Measurements from ENCODE around the gene ID3. TPM values are rescaled to one million over a fixed set of nuclear protein-coding genes. Genes with fewer than 3 reads are reported as not detected.

The ID3 gene
- total RNA-seq, 1 experiment from 2014 or later = 119 TPM

- Histone ChIP-seq H2BK15ac (ENCODE audit: low read depth, low read length) (no peak overlapping the region), H3K27me3 (ENCODE audit: insufficient read depth, low read length) (no peaks in the 10 kb centered on the region), H4K5ac (ENCODE audit: insufficient read length, low read depth, low read length) (no peak overlapping the region), H3K23me2 (ENCODE audit: insufficient read length, low read depth, low read length, poor library complexity, severe bottlenecking) (peaks cover 8% of the 10 kb centered on the region), H3K4ac (ENCODE audit: low read depth, low read length) (no peak overlapping the region), H3K4me1 (ENCODE audit: insufficient read depth, low read length) (peaks cover 9% of the 10 kb centered on the region; the same call in 1 of the 2 replicates), H2AK5ac (ENCODE audit: insufficient read length, low read length) (no peak overlapping the region), H3K9me3 (ENCODE audit: control insufficient read depth, low read depth, low read length) (no peaks in the 10 kb centered on the region), H3K79me1 (ENCODE audit: insufficient read depth, low read depth, low read length, poor library complexity, severe bottlenecking) (no peaks in the 10 kb centered on the region), H3K14ac (ENCODE audit: insufficient read depth, low read length) (no peak overlapping the region), H4K8ac (replicated peaks; ENCODE audit: insufficient read length, low read depth, low read length) (no peak overlapping the region), H3K79me2 (ENCODE audit: insufficient read depth, low read length) (no peaks in the 10 kb centered on the region), H4K20me1 (ENCODE audit: control insufficient read depth, insufficient read depth, insufficient read length) (no peaks in the 10 kb centered on the region), H3K4me2 (ENCODE audit: insufficient read depth, insufficient read length, low read length) (no peak overlapping the region), H4K91ac (ENCODE audit: insufficient read length, low read depth, low read length) (no peak overlapping the region), H2BK20ac (ENCODE audit: low read depth, low read length, poor library complexity, severe bottlenecking) (no peak overlapping the region), H2BK12ac (ENCODE audit: insufficient read length, low read depth, low read length) (no peak overlapping the region), H3K27ac (ENCODE audit: insufficient read length, low read depth, low read length) (no peak overlapping the region), H2AFZ (ENCODE audit: low read length) (no peak overlapping the region), H2BK5ac (ENCODE audit: insufficient read length, low read length) (no peak overlapping the region), H3K23ac (ENCODE audit: insufficient read length, low read depth, low read length) (no peak overlapping the region), H3K18ac (ENCODE audit: insufficient read length, low read depth, low read length) (no peak overlapping the region), H2BK120ac (ENCODE audit: low read depth, low read length, poor library complexity, severe bottlenecking) (no peak overlapping the region), H3K9ac (ENCODE audit: extremely low read depth, insufficient read length, low read length) (no peak overlapping the region), H3K56ac (ENCODE audit: insufficient read length, low read depth, low read length) (no peak overlapping the region), H3T11ph (ENCODE audit: low read length) (no peak overlapping the region)
- H3K4me3 Mint-ChIP-seq = no peak overlapping the region; a peak in 1 of 5 replicates
- H3K27ac Mint-ChIP-seq = peak overlapping the region in 1 of 3 experiments; percentile 50; a peak in 1 of 7 replicates
- DNase-seq = no peak
- H3K9me3 Mint-ChIP-seq = peaks cover 0 to 2% of the 10 kb centered on the region in 2 experiments; a peak in 1 of 5 replicates
- WGBS (ENCODE audit: extremely low coverage, insufficient read length, low lambda C conversion rate) = no CpG with 5 or more reads among the region's 3 CpGs
- peaks cover 0 to 3% (median 0%) of the 10 kb centered on the region in 3 experiments; a peak in 1 of 7 replicates for H3K36me3 Mint-ChIP-seq (ENCODE audit: insufficient read depth in 1 of 3, low read depth in 3 of 3)
- H3K4me1 Mint-ChIP-seq = peaks cover 70 to 75% of the 10 kb centered on the region in 2 experiments
- peaks cover 21% of the 10 kb centered on the region for H3K27me3 Mint-ChIP-seq (ENCODE audit: low read depth)
- no peak for TF ChIP-seq CTCF (conservative IDR thresholded peaks at IDR 0.05)
These were observed 6.5 kb upstream of the ID3 start for GRCh38 chr1:23565776-23566175.
